HG03558 (cell line): ENCODE results near the gene SH3D19.
"Not testable (repeated sequence)": the region's sequence is repeated elsewhere in the genome, so short reads cannot be mapped to it uniquely, and the experiment has no call there.

Source experiments
- ATAC-seq: cut with Tn5 transposase; IDR thresholded peaks from one replicate; pipeline ENCODE4 v1.9.1; 2021; ENCODE audit warnings: moderate number of reproducible peaks; ENCODE audit not compliant: unreplicated experiment; ENCODE audit errors: extremely low read depth

Gene SH3D19

GRCh38 chr4:151110236-151110635 lies 215.2 kb downstream of the SH3D19 start:
- ATAC-seq = no peak

GRCh38 chr4:151107063-151107462 lies 218.3 kb downstream of the SH3D19 start:
- no peak for ATAC-seq

- no peak for ATAC-seq
Measured at GRCh38 chr4:151105454-151106032, 219.9 kb downstream of the SH3D19 start.

DNA sequence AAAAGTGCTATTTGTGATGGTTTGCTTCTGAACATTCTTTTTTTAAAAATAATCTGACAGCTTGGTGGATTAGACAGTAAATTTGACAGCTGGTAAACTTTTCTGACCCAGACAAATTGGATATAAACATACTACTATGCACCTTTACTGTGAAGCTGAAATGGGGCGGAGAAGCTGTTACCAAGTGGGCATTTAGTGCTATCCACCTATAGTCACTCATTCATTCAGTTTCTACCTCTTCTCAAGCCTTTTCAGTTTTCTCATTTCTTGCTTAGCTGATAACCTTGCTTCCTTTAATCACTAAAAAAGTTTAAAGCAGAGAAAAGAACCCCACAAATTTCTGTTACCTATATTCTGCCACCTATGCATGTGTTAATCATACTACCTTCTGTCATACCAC lies 220.8 kb downstream of the SH3D19 start:
- no peak for ATAC-seq

- ATAC-seq = no peak
Measured at GRCh38 chr4:151103758-151104157, 221.6 kb downstream of the SH3D19 start.

GRCh38 chr4:151100531-151100930 lies 224.9 kb downstream of the SH3D19 start:
- ATAC-seq = no peak

DNA sequence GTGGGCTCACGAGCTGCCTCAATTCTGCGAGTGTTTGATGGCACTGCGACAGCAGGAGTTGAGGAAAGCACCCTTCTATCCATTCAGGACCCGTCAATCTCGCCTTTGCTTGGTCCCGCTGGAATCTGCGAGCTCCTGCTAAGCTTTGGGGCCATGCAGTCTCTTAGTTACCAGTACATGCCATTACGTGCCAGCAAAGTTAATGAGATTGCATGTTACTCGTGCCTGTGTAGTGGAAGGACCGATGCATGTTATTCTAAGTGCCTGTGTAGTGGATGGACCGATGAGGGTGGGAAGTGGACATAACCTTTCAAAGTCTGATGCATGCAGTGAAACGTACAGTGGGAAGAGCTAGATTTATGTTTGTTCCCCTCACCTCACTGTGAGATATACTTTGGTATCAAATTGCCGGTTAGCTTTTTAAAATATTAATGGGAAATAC lies 225.4 kb downstream of the SH3D19 start:
- no peak for ATAC-seq

DNA sequence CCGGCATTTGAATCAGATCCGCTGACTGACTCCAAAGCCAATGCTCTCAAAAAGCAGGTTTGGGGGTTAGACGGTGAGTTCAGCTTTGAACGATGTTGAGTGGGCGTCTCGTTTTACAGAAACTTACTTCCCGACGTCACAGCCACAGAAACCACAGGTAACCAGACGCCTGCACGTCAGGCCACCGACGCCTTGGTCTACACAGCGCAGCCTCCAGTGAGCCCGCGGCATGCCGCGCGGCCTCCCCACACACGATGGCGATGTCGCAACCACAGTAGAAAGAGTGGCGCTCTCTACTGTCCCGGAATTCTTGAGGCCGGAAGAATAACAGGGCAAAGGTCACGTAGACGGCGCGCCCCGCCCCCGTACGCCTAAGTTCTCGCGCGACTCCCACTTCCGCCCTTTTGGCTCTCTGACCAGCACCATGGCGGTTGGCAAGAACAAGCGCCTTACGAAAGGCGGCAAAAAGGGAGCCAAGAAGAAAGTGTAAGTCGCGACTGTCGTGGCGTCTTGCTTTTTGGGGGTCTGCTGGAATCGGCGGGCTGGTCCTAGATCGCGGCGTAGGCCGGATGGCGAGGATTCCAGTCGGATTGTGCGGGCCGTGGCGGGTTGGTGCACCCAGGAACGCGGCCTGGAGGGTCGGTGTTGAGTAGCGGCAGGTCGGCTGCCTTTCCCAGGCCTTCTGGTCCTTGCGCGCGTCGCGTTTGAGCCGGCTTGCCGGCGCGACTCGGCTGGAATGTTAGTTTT lies 226.0 kb downstream of the SH3D19 start, which contains the start of gene RPS3A:
TSS of gene RPS3A (plus strand) at position 400 of the 747 bp plus-strand sequence. CDS start at position 425, 25 bp downstream.
- peak; percentile 95 for ATAC-seq

GRCh38 chr4:151098979-151099228 lies 226.5 kb downstream of the SH3D19 start:
- no peak for ATAC-seq

GRCh38 chr4:151097759-151098158 lies 227.6 kb downstream of the SH3D19 start:
- ATAC-seq = no peak

DNA sequence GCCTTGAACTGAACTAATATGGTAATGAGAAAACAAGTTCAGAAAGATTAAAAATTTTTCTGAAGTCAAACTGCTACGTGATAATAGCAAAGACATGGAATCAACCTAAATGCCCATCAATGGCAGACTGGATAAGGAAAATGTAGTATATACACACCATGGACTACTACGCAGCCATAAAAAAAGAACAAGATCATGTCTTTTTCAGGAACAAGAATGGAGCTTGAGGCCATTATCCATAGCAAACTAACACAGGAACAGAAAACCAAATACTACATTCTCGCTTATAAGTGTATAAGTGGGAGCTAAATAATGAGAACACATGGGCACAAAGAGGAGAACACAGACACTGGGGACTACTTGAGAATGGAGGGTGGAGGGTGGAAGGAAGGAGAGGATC lies 230.3 kb downstream of the SH3D19 start:
- no peak for ATAC-seq

GRCh38 chr4:151094290-151094751 lies 231.1 kb downstream of the SH3D19 start:
- ATAC-seq = no peak

GRCh38 chr4:151093203-151093602 lies 232.2 kb downstream of the SH3D19 start:
- ATAC-seq = no peak

DNA sequence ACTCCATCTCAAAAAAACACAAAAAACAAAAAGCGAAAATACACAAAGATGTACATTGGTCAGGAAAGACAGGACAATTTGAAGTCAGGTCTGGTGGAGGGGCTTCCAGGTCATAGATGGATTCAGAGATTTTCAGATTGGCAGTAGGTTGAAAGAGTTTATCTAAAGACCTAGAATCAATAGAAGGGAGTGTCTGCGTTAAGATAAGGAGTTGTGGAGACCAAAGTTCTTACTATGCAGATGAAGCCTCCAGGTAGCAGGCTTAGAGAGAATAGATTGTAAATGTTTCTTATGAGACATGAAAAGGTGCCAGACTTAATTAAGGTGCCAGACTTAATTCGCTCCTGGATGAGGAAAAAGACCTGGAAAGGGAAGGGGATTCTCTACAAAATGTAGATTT lies 232.9 kb downstream of the SH3D19 start:
- ATAC-seq = no peak

DNA sequence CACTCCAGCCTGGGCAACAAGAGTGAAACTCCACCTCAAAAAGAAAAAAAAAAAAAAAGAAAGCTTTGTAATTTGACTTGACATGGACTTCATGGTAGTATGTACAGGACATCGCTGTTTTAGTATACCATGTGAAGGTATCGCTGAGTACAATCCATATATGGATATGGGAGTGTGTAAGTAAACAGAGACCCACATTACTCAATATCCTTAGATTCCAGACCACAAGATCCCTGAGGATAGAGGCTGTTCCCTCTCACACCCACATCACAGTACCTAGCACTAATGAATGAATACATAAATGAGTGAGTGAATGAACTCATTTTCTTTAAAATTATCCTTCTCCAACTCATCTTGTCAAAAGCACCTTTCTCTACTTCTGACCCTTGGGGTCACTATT lies 234.4 kb downstream of the SH3D19 start:
- ATAC-seq = no peak

DNA sequence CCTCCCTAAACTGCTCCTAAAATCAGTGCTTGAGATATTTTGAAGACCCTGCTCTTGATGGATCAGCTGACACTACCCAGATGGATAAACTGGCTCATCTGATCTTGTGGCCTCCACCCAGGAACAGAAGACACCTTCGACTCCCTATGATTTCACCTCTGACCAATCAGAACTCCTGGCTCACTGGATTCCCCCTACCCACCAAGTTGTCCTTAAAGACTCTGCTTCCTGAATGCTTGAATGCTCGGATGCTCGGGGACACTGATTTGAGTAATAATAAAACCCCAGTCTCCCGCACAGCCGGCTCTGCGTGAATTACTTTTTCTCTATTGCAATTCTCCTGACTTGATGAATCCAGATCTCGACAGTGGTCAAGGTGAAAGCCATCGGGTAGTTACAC lies 237.9 kb downstream of the SH3D19 start:
- no peak for ATAC-seq

DNA sequence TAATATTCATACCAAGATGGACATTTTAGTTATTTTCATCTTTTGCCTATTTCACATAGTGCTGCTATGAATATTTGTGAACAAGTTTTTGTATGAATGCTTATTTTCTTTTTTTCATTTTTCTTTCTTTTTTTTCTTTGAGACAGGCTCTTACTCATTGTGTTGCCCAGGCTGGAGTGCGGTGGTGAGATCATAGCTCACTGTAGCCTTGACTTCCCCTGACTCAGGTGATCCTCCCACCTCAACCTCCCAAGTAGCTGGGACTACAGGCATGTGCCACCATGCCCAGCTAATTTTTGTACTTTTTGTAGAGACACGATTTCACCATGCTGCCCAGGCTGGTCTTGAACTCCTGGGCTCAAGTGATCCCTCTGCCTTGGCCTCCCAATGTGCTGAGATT lies 247.4 kb downstream of the SH3D19 start:
- ATAC-seq = not testable (repeated sequence)

- ATAC-seq = no peak
Measured at GRCh38 chr4:151074416-151074916, 250.9 kb downstream of the SH3D19 start.
